ENCODE measurements around the gene GOLIM4. TPM values are rescaled to one million over a fixed set of nuclear protein-coding genes. Genes with fewer than 3 reads are reported as not detected.

The GOLIM4 gene, protein sequence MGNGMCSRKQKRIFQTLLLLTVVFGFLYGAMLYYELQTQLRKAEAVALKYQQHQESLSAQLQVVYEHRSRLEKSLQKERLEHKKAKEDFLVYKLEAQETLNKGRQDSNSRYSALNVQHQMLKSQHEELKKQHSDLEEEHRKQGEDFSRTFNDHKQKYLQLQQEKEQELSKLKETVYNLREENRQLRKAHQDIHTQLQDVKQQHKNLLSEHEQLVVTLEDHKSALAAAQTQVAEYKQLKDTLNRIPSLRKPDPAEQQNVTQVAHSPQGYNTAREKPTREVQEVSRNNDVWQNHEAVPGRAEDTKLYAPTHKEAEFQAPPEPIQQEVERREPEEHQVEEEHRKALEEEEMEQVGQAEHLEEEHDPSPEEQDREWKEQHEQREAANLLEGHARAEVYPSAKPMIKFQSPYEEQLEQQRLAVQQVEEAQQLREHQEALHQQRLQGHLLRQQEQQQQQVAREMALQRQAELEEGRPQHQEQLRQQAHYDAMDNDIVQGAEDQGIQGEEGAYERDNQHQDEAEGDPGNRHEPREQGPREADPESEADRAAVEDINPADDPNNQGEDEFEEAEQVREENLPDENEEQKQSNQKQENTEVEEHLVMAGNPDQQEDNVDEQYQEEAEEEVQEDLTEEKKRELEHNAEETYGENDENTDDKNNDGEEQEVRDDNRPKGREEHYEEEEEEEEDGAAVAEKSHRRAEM
- 73.2 and 77.1 TPM in 2 replicates for total RNA-seq (ENCODE audit: low replicate concordance)

DNA sequence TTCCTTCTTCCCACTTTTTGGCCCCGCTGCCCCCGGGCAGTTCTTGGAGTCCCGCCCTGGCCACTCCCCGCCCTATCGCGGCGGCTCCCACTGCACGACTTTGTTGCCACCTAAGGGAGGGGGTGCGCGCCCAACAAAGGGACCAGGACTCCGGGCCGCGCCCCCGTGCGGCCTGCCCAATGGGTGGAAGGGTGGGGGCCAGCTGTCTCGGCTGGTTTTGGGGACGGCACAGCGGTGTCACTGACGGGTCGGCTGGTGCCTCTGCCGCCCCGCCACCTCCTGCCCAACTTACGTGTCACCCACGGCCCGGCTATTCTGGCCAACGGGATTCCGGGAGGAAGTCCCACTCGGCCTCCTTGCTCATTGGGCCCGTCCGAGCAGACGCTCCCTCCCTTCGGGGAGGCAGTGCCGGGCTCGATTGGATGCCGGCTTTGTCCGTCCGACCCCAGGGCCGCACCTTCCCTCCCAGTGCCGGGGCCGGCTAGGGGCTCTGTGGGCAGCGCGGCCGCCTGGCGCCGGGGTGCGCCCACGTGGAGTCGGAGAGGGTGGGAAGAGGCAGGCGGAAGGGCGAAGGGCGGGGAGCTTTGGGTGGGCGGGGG lies at the start of gene GOLIM4:
Gene GOLIM4, minus strand, starts transcription at position 314 of the 599 bp plus-strand sequence. CDS start 639 bp downstream, outside the sequence.

